Lower lobe of right lung (tissue), 2 donors: ENCODE results near the gene CCDC127. TPM values are rescaled to one million over a fixed set of nuclear protein-coding genes. Genes with fewer than 3 reads are reported as not detected.

Source experiments
- ATAC-seq, 2 donors: fragments of 200-7000 bp; cut with Tn5 transposase; one replicate each; pipeline ENCODE4 v1.9.1; 2020 to 2022; ENCODE audit warnings: mild to moderate bottlenecking in 2 of 2, moderate library complexity in 2 of 2
- DNase-seq: peaks from one replicate; pipeline ENCODE4 v3.0.0-alpha.2; 2020
- H3K27ac ChIP-seq: fragments of 200-600 bp; one replicate; pipeline ENCODE4 v1.8.0; 2022
- H3K27me3 ChIP-seq: fragments of 200-600 bp; one replicate; pipeline ENCODE4 v1.8.0; 2022; ENCODE audit warnings: low read depth
- H3K36me3 ChIP-seq: fragments of 200-600 bp; one replicate; pipeline ENCODE4 v1.8.0; 2022; ENCODE audit warnings: mild to moderate bottlenecking
- H3K4me1 ChIP-seq: fragments of 200-600 bp; one replicate; pipeline ENCODE4 v1.8.0; 2022
- H3K4me3 ChIP-seq: fragments of 200-600 bp; one replicate; pipeline ENCODE4 v1.8.0; 2022; ENCODE audit warnings: mild to moderate bottlenecking
- H3K9me3 ChIP-seq: fragments of 200-600 bp; one replicate; pipeline ENCODE4 v1.8.0; 2022
- intact Hi-C: fragments of 100-400 bp; cut with DNase I; formaldehyde crosslinking; loops from one replicate; pipeline ENCODE4 v1.11.0; 2022
- total RNA-seq: library from RNA; stranded (reverse); fragmentation: NEBNext Ultra II Directional; extraction: Animal tissue kit (Norgen Biotek cat#: 25700); gene quantifications from one replicate; pipeline ENCODE4 v1.2.1, GENCODE V29; 2021
- TF ChIP-seq, protein P1 (sequence below): fragments of 200-600 bp; IDR thresholded peaks from one replicate; pipeline ENCODE4 v1.8.0; 2022; ENCODE audit warnings: antibody characterized with exemption, mild to moderate bottlenecking
- donor health status: DM: no; HTN: yes; CAD: no; lungs with severe emphysema.

Gene CCDC127
- total RNA-seq, 1 donor from 2014 or later, result 4.9 TPM

DNA sequence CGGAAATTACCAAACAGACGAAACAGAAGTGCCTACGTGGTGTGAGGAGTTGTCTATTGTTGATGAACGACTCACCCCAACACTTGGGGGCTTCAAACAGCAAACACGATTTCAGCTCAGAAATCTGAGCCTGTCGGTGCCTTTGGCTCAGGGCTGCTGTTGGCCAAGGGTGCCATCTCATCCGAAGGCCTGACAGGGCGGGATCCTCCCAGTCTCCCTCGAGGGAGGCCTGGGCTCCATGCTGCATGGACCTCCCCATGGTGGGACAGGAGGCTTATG is 25.3 kb downstream of the CCDC127 start:
- Histone ChIP-seq H3K9me3 (no peaks in the 10 kb centered on the region), H3K4me3 (no peak overlapping the region), H3K36me3 (no peaks in the 10 kb centered on the region), H3K27me3 (peaks cover 10% of the 10 kb centered on the region), H3K27ac (no peak overlapping the region), H3K4me1 (peaks cover 13% of the 10 kb centered on the region)
- TF ChIP-seq, protein P1, sequence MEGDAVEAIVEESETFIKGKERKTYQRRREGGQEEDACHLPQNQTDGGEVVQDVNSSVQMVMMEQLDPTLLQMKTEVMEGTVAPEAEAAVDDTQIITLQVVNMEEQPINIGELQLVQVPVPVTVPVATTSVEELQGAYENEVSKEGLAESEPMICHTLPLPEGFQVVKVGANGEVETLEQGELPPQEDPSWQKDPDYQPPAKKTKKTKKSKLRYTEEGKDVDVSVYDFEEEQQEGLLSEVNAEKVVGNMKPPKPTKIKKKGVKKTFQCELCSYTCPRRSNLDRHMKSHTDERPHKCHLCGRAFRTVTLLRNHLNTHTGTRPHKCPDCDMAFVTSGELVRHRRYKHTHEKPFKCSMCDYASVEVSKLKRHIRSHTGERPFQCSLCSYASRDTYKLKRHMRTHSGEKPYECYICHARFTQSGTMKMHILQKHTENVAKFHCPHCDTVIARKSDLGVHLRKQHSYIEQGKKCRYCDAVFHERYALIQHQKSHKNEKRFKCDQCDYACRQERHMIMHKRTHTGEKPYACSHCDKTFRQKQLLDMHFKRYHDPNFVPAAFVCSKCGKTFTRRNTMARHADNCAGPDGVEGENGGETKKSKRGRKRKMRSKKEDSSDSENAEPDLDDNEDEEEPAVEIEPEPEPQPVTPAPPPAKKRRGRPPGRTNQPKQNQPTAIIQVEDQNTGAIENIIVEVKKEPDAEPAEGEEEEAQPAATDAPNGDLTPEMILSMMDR, result no peak
- no peak for DNase-seq
- intact Hi-C loops, result no loop called here
- ATAC-seq, result no peak

DNA sequence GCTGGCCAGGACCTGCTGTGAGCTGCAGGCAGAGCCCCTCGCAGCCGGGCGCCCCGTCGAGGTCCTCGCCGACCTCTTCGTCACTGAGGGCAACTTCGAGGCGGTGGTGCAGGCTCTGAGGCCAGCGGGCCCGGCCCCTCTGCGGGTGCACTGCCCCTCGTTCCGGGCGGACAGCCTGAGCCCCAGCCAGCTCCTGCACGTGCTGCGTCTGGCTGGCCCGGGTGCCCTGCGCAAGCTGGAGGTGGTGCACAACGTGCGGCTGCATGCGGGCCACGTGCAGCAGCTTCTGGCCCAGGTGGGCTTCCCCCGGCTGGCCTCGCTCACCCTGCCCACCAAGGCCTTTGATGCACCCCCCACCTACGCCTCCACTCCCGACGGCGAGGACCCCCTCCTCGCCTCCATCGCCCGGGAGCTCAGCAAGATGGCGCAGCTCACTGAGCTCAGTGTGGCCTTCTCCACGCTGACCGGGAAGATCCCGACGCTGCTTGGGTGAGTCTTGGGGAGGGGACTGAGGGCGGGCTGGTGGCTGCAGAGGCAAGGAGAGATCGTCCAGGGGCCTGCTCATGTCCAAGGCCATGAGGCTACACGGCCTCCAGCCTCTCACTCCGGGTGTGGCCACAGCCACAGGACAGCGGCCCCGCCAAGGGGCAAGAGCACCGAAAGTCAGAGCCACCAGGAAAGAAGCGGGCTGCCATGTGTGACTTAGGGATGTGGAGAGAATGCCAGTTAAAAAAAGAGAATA is 25.8 kb downstream of the CCDC127 start:
- no peak overlapping the region for H3K27ac ChIP-seq
- peaks cover 16% of the 10 kb centered on the region for H3K4me1 ChIP-seq
- intact Hi-C loops, result no loop called here
- ATAC-seq, result no peak
- H3K27me3 ChIP-seq, result peaks cover 10% of the 10 kb centered on the region
- no peaks in the 10 kb centered on the region for H3K36me3 ChIP-seq
- TF ChIP-seq, protein P1, result no peak
- no peak overlapping the region for H3K4me3 ChIP-seq
- no peak for DNase-seq
- H3K9me3 ChIP-seq, result no peaks in the 10 kb centered on the region

DNA sequence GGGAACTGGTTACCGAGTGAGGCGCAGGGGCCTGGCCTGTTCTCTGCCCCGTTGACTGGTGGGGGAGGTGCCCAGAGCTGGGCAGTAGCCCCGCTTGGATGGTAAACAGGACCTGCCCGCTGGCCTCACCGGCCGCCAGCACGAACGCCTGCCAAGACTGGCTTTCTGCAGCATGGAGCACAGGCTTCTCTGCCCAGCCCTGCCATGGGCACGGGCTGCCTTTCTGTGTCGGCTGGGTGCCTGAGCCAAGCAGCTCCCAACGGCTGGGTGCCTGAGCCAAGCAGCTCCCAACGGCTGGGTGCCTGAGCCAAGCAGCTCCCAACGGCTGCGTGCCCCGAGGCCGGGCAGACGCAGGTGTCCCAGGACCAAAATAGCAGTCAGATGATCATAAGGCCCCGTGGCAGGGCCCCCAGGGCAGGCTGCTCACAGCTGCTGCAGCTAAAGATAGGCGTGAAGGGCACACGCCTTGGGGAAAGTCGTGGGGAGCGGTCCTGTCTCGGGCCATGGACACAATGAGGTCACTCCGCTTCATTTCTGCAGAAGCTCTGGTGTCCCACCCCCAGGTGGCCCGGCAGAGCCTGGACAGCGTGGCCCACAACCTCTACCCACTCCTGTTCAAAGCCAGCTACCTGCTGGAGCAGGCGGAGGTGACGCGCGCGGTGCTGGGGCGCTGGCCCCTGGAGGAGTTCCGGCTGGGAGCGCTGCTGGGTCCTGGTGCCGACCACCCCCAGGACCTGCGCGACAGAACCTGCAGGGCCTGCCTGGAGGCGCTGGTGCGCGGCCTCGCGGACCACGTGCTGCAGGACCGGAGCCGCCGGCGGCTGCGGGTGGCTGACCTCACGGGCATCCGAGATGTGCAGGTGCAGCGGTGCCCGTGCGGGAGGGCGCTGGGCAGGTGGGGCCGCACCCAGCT is 26.7 kb downstream of the CCDC127 start, which contains the start of gene LRRC14B:
Gene LRRC14B, plus strand, starts transcription at position 460 of the 913 bp plus-strand sequence. Its CDS starts 44 bp downstream, at position 504.
- TF ChIP-seq, protein P1, result no peak
- Histone ChIP-seq H3K36me3 (no peaks in the 10 kb centered on the region), H3K4me1 (peaks cover 16% of the 10 kb centered on the region), H3K9me3 (no peaks in the 10 kb centered on the region), H3K27ac (no peak within 1 kb of the TSS), H3K27me3 (peaks cover 10% of the 10 kb centered on the region), H3K4me3 (peak within 1 kb of the TSS; percentile 31)
- peak; percentile 14 to 17 for ATAC-seq
- peak; percentile 57 for DNase-seq
- intact Hi-C loops, result no loop called here

DNA sequence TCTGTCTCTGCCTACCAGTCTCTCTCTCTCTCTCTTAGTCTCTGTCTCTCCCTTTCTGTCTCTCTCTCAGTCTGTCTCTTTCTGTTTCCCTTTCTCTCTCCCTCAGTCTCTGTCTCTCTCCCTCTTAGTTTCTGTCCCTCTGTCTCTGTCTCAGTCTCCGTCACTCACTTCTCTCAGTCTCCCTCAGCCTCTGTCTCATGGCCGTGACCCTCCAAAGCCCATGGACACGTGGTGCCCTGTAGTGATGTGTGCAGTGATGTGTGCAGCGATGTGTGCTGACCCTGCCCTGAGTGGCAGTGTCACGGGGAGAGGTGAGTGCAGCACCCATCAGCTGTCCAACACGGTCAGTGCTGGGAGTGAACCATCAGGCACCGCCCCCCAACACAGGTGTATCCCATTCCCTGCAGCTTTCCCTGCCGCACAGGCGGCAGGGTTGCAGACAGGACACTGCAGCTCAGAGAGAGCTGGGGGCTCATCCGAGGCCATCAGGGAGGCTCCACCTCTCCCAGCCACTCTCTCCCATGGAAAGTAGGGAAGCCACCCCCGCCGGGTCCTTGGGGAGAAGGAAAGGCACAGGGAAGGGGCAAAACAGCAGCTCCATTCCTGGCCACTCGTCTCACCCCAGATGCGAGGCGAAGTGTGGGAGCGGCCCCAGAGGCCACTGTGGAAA is 27.5 kb downstream of the CCDC127 start:
- Histone ChIP-seq H3K36me3 (no peaks in the 10 kb centered on the region), H3K27me3 (peaks cover 10% of the 10 kb centered on the region), H3K27ac (no peak overlapping the region), H3K9me3 (no peaks in the 10 kb centered on the region), H3K4me1 (peaks cover 16% of the 10 kb centered on the region), H3K4me3 (no peak overlapping the region)
- intact Hi-C loops, result no loop called here
- no peak for ATAC-seq
- DNase-seq, result no peak
- TF ChIP-seq, protein P1, result no peak

DNA sequence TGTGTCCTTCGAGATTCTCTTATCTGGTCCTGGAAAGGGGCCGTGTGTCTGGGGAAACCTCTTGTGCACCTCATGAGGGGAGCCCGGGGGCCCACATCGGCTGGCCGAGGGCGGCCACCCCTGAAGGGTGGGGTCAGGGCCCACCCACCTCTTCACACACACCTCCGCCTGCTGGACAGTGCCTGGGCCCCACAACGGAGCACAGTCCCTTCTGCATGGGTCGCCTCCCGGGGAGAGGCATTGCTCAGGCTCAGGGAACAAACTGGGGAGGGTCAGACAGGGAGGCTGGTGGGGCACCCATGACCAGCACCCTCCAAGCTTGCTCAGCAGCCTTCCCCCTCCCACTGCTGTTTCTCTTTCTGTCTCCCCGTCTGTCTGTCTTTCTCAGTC is 28.0 kb downstream of the CCDC127 start:
- H3K4me3 ChIP-seq, result no peak overlapping the region
- no peak overlapping the region for H3K27ac ChIP-seq
- peaks cover 16% of the 10 kb centered on the region for H3K4me1 ChIP-seq
- intact Hi-C loops, result no loop called here
- H3K36me3 ChIP-seq, result no peaks in the 10 kb centered on the region
- ATAC-seq (no peak), DNase-seq (no peak)
- peaks cover 10% of the 10 kb centered on the region for H3K27me3 ChIP-seq
- H3K9me3 ChIP-seq, result no peaks in the 10 kb centered on the region
- TF ChIP-seq, protein P1, result no peak
